Hindlimb muscle (tissue), 1 donor: ENCODE data around the gene CARD11. TPM values are rescaled to one million over a fixed set of nuclear protein-coding genes. Genes with fewer than 3 reads are reported as not detected.

Source experiments
- DNase-seq: peaks from one replicate; pipeline ENCODE4 v3.0.0-alpha.2; 2013
- polyA plus RNA-seq: library from polyadenylated mRNA; unstranded; fragments of 120-200 nt; gene quantifications from one replicate; pipeline ENCODE4 v1.2.1, GENCODE V29; 2013; ENCODE audit not compliant: insufficient read length

CARD11 gene
- polyA plus RNA-seq, 1 donor: 0.48 TPM

- DNase-seq: no peak
These were observed 177.1 kb downstream of the CARD11 start for GRCh38 chr7:2866601-2867000.

DNA sequence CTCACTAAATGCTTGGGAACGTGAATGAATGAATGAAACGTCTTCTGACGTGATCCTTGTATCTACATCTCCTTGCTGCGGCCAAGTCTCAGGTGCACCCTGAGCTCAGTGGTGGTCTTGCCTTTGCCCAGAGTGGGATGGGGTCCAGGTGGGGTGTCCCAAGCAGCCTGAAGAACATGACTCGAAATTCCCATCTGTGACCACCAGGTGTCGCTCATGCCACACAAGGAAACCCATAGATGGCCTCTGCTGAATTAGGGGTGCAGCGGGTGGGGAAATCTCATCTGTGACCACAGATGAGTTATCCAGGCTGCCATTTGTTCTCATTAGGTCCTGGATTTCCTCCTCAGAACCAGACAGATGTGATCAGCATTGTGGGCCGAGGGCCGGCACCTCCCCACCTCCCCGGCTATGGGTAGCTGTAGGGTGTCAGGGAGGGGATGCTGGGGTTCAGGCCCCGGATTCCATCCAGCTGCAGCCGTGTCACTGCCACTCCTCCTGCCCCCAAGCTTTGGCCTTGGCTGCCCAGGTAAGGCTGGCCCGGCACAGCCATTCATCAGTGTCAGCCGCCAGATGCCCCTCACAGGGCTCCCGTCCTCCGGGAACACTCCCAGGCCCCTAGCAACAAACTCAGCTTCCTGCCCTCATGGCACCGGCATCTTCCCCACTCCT is 178.5 kb downstream of the CARD11 start:
- DNase-seq: peak; percentile 73

- no peak for DNase-seq
These were observed 179.3 kb downstream of the CARD11 start for GRCh38 chr7:2864204-2864985.

DNA sequence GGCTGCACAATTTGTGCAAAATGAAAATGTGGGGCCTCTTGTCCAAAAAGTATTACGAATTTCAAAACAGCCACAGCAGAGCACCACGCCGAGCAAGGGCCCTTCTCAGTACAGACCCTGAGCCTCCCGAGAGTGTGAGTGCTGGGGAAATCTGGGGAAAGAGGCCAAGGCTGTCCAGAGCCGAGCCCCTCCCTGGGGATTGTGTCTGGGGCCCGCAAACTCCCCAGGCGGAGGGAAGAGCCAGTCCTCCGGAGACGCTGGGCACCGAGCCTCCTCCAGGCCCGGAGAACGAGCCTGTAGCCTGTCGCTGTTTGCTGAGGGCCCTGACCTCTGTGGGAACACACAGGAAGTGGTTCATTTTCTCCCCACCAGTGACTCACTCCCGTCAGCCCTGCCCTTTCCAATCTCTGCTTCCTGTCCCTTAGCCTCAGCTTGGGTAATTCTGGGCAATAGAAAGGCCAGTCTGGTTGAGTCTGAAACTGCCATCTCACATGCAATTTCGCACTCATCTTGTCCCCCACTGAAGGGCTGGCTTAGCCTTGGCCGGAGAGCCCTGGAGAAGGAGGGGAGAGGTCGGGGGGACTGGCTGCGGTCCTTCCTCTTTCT is 180.1 kb downstream of the CARD11 start:
- peak; percentile 52 for DNase-seq

- DNase-seq: no peak
These were observed 180.8 kb downstream of the CARD11 start for GRCh38 chr7:2862831-2863361.

- DNase-seq: no peak
These were observed 182.2 kb downstream of the CARD11 start for GRCh38 chr7:2861509-2861908.

GRCh38 chr7:2860627-2861133 is 183.0 kb downstream of the CARD11 start:
- DNase-seq: no peak

- DNase-seq: no peak
These were observed 183.7 kb downstream of the CARD11 start for GRCh38 chr7:2859952-2860351.

GRCh38 chr7:2858621-2859020 is 185.0 kb downstream of the CARD11 start:
- no peak for DNase-seq

DNA sequence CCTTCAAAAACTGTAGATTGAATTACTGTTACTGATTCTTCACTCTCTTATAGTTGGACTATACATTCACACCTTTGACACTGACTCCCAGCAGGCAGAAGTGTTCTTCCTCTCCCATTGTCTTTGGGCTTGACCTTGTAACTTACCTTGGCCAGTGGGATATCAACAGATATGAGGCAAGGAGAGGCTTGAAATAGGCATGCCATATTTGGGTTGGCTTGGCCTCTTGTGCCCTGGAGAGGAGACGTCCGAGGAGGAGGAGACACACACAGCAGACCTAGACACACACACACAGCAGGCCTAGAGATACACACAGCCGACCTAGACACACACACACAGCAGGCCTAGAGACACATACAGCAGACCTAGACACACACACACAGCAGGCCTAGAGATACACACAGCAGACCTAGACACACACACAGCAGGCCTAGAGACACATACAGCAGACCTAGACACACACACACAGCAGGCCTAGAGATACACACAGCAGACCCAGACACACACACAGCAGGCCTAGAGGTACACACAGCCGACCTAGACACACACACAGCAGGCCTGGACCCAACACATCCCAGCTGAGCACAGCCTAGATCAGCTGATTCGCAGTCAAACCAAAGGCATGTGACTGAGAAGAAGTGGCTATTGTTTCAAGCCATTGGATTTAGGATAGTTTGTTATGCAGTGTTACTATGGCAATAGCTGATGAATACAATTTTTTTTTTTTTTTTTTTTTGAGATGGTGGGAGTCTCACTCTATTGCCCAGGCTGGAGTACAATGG is 187.1 kb downstream of the CARD11 start:
- no peak for DNase-seq

Other genes starting within 250 kb of the CARD11 start
- 27.1 TPM for gene GNA12, start 199.6 kb downstream of the CARD11 start, polyA plus RNA-seq